NT2/D1 (cell line): ENCODE measurements around the gene ENPP6.

ENCODE experiments used
- YY1 ChIP-seq: IDR thresholded peaks from 2 replicates; pipeline ENCODE4 v1.6.1; 2011; ENCODE audit not compliant: insufficient read length, insufficient read depth
- ZNF274 ChIP-seq: IDR thresholded peaks from 2 replicates; pipeline ENCODE4 v1.6.1; 2011; ENCODE audit warnings: mild to moderate bottlenecking, low read depth, low read length

GRCh38 chr4:184153781-184154180 lies 63.9 kb downstream of the ENPP6 start:
- no peak for TF ChIP-seq YY1
- TF ChIP-seq ZNF274 = no peak
